T-helper 9 cell (primary cell): Measurements from ENCODE around the gene ZNF319.
"Not testable (repeated sequence)": the region's sequence is repeated elsewhere in the genome, so short reads cannot be mapped to it uniquely, and the experiment has no call there.

Experiments used
- DNase-seq: peaks from one replicate; pipeline ENCODE4 v3.0.0-alpha.2; 2020

Gene ZNF319

DNA sequence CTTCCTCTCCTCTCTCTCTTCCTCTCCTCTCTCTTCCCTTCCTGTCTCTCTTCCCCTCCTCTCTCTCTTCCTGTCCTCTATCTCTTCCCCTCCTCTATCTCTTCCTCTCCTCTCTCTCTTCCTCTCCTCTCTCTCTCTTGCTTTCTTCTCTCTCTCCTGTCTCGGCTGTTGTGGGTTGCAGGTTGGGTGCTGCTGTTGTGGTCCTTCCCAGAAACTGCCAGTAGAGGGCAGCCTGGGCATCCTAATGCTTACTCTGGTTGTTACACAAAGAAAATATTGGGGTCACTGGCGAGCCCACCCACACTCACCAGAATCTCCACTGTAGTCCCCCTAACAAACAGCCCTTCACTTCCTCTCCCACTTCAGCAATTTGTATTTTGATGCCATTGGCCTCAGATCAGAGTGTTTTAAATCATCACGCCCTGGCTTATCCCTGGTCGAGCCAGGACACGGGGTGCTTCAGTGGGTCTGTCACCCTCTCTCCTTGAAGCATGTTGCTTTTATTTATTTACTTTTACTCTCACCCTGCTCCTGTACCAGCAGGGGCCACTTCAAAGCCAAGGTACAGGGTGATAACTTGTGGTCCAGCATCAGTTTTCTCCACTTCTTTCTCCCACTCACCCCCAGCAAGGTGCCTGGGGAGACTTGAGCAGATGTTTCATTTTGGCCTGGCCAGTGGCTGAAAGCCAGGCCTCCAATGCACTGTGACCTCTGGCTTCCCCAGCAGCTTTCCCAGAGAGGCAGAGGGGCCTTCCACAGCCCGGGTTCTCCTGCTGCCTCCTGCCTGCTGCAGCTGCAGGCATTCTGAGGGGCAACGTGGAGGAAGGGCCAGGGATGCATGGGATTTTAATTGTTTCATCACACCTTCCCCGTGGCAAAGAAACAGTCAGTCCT is 20.4 kb upstream of the ZNF319 start:
- DNase-seq = peak; percentile 54

DNA sequence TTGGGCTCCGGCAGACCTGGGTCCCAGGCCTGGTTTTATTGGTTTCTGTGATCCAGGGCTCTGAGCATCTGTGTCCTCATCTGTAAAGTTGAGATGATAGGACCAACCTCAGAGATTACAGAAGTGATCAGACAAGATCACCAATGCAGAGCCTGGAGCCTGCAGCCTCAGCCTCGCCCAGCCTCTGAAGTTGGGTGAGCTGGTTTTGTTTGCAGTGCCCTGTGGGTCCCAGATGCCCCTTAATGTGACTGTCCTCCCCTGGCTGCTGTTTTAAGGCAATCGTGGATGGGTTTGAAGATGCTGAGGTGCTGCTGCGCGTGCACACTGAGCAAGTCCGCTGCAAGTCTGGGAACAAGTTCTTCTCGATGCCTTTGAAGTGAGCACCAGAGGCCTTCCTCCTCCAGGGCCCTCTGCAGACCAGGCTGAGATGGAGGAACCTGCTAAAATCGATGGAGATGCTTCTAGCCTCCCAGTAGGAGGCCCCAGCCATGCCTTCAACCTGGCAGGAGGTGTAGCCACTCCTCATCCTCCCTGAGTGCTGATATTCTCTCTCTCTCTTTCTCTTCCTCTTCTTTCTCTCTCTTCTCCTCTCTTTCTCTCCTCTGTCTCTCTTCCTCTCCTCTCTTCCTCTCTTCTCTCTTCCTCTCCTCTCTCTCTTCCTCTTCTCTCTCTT is 19.5 kb upstream of the ZNF319 start:
- DNase-seq = no peak

DNA sequence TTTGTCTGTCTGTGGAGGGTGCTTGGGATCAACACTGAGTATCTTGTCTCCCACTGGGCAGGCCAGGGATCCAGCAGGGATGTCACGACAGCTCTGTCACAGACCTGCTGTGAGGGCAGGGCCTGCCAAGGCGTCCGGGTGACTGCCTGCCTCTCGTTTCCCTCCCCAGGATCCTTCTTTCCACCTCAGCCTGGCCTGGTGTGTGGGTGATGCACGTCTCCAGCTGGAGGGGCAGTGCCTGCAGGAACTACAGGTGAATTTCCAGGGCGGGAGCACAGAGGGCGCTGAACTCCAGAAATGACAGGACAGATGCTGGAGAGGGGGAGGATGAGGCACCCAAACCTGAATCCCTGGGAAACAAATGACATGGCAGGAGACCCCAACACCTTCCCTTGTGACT is 18.3 kb upstream of the ZNF319 start:
- DNase-seq = no peak

DNA sequence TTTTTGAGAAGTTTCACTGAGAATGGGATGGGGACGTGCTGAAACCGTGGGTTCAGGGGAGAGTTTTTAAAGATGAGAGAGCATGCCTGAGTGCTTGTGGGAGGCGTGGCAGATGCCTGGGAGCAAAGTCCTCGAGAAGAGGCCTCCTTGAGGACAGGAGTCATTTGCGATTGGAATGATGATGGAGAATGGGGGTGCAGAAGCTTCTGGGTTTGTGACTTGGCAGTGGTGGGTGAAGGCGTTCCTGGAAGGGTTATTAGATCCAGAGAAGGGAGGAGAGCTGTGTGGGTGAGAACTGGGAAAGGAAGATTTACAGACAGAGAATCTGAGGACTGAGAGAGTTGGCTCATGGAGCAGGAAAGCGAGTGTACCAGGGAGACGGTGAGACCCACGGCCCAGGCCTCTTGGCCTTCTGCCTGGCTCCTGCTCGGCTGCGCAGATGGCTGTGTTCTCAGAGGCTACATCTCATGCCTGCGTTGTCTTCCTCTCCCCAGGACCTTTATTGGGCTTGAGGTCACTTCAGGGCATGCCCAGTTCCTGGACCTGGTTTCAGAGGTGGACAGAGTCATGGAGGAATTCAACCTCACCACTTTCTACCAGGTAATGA is 16.5 kb upstream of the ZNF319 start:
- DNase-seq = no peak

DNA sequence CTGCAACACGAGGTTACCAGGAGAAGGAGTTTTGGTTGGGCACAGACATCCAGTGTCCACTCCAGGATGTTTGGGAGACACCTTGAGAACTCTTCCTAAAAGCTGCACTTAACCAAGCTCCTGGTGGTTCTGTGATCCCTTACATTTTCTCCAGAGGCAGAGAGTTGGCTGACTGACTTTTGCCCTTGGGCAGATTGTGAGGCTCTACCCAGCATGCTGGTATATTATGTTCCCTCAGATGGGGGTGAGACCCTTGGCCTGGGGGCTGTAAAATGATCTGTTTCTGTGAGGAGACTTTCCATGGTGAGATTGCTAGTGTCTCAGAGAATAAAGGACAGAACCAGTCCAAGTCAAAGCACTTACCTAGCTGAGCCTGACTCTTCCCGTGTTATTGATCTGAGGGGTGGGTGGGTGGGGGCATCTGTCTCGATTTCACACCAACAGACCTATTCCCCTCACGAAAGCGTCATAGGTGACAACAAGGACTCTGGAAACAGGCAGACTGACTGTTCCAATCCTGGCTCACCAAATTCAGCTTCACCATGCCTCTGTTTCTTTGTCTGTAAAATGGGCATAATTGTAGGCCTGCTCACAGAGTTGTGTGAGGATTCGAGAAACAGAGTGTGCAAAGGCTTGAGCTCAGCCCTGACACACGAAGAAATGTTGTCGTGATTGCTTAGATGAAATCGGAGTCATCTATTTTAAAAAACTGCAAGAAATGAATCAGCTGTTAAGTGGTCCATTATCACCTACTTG is 12.9 kb upstream of the ZNF319 start:
- no peak for DNase-seq

DNA sequence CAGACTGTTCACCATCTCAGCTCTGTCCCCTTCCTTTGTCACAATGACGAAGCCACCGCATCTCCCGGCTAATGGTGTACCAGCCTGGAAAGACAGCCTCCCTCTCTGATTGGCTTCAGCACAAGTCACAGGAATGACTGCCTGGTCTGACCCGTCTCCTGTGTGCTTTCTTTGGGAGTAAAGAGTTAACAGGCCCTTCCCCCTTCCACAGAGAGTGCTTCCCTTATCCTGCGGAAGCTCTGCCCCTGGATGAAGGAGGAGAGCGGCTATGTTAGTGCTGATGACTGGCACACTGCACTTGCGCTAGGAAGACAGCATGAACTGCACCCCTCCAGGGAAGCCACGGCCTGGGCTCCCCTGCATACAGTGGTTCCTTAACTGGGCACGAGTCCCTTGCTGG is 12.0 kb upstream of the ZNF319 start:
- DNase-seq = no peak

DNA sequence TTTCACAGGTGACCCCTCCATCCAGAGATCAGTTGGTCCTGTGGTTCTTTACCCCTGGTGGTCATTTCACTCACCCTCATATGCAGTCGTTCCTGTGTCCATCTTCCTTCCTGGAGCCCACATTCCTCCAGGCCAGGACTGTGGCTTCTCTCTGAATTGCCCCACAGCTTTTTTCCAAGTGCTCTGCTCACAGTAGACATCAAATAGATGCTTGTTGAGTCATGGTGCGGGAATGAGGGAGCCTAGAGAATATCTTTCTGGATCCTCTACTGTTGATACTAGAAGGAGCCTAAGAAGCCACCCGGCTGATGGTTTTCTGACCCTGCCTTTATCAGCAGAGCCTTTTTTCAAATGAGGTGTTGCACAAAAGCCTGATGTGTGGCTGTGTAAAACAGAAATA is 11.2 kb upstream of the ZNF319 start:
- DNase-seq = no peak

DNA sequence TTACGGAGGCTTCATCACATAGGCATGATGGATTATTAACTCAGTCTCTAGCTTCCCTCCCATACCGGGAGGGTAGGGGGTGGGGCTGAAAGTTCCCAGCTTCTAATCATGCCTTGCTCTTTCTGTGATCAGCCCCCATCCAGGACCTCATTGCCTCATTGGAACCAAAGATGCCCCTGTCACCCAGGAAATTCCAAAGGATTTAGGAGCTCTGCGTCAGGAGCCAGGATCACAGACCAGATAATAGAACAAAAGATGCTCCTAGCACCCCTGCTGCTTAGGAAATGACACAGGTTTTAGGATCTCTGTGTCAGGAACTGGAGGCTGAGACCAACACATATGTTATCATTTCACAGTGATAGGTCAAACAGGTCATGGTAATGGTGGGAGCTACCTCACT is 10.4 kb upstream of the ZNF319 start:
- DNase-seq = no peak

DNA sequence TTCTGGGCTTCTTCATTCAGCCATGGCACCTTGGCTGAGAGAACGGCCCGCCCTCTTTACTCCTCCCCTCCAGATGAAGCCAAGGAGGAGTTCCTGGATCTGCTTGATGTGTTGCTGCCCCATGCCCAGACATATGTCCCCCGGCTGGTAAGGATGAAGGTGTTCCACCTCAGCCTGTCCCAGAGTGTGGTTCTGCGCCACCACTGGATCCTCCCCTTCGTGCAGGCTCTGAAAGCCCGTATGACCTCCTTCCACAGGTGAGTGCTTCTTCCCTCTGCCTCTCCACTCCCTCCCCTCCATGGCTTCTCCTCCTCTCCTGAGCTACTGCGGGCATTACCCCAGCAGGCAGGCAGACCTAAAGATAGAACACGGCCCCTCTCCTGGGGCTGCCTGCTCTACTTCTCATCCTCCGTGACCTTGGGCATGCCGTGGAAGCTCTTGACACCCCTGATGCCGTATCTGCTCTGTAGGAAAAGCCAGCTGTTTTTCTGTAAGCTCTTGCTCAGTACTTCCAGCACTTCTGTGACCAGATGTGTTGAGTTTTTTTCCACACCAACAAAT is 9.5 kb upstream of the ZNF319 start:
- no peak for DNase-seq

DNA sequence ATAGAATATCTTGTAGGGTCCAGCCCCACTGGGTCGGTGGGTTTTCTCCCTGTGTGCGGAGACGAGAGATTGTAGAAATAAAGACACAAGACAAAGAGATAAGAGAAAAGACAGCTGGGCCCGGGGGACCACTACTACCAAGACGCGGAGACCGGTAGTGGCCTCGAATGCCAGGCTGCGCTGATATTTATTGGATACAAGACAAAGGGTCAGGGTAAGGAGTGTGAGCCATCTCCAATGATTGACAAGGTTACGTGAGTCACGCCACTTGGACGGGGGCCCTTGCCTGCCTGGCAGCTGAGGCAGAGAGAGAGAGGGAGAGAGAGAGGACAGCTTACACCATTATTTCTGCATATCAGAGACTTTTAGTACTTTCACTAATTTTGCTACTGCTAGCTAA is 4.3 kb upstream of the ZNF319 start:
- DNase-seq = not testable (repeated sequence)

DNA sequence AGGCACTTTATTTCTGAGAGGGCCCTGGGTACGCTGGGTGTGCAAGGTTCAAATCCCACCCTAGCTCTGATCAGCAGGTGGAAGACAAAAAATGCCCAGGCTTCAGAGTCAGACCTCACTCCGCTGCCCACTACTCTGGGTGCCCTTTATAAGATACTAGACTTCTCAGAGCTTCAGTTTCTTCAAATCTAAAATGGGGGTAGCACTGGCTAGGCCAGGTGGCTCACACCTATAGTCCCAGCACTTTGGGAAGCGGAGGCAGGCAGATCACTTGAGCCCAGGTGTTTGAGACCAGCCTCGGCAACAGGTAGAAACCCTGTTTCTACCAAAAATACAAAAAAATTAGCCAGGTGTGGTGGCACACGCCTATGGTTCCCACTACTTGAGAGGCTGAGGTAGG is 2.5 kb upstream of the ZNF319 start:
- DNase-seq = no peak

DNA sequence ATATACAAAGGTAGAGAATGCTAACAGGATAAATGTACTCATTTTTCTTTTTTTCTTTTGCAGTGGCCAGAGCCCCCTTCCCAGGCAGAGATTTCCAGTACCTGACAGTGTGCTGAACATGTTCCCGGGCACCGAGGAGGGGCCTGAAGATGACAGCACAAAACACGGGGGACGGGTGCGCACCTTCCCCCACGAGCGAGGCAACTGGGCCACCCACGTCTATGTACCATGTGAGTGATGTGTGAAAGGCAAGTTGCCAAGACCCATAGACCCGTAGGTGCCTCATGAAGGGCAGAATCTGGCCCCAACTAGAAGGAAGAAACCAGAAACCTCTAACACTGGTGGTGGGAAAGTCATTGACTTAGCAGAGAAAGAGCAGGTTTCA is 1.9 kb upstream of the ZNF319 start:
- no peak for DNase-seq

DNA sequence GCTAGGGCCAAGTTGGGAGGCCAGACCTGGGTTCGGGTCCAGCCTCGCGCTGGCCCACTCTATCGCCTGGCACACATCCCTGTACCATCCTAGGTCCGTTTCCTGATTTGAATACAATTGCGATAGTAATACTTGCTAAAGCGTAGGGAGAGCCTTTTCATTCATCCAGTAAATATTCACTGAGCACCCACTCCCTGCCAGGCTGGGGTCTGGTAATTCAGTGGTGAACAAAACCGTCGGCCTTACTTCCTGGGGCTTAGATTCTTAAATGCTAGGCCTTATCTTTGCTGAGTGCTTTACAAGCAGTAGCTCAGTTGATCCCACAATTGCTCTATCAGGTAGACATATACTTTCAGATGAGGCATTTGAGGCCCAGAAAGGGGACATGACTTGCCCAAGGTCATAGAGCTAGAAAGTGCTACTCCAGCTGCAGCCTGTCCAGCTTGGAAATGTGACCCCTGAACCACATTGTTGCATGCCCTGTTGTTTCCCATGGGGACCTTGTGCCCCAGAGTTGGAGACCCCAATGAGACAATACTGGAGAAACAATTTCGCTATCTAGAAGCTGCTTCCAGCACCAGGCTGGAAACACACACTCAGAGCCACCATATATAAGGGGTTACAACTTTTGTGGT is 1.4 kb upstream of the ZNF319 start:
- no peak for DNase-seq

DNA sequence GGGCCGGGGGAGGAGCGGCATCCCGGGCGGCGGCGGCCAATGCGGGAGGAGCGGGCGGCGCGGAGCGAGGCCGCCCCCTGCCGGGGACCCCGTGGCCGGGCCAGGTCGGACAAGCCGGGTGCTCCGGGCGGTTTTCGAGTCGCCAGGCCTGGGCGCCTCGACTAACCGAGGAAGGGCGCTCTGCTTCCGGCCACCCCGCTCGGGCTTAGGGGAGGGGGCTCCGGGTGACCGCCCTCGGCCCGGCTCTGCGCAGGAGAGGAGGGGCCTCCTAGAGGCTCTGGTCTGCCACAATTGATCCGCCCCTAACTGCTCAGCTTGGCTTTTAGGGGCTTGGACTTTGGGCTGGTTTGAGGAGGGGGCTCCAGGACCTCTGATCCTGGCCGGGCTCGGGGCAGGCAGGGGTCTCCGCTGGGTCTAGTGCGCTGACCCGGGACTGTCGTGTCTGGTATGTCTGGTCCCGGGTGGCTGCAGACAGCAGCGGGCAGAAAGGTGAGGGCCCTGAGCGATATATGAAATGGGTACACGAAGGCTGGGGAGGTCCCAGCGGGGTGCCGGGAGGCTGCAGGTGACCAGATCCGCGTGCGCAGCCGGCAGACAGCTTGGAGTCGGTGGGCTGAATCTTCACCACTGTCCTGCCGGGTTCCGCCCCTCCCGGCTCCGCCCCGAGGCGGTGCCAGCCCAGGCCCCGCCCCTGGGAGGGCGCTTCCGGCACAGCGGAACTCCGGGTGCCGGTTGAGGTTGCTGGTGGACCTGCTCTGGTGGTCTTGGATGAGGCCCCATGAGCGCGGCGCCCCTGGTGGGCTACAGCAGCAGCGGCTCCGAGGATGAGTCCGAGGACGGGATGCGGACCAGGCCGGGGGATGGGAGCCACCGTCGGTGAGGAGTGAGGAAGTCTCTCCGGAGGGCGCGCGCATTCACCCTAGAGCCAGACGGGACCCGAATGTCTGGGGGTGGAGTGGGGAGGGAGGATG is 519 bp upstream of the ZNF319 start, which contains the start of gene USB1:
Gene USB1 (plus strand): TSS at position 702 of the 971 bp plus-strand sequence. CDS start 77 bp downstream, at position 779.
- peak; percentile 79 for DNase-seq

DNA sequence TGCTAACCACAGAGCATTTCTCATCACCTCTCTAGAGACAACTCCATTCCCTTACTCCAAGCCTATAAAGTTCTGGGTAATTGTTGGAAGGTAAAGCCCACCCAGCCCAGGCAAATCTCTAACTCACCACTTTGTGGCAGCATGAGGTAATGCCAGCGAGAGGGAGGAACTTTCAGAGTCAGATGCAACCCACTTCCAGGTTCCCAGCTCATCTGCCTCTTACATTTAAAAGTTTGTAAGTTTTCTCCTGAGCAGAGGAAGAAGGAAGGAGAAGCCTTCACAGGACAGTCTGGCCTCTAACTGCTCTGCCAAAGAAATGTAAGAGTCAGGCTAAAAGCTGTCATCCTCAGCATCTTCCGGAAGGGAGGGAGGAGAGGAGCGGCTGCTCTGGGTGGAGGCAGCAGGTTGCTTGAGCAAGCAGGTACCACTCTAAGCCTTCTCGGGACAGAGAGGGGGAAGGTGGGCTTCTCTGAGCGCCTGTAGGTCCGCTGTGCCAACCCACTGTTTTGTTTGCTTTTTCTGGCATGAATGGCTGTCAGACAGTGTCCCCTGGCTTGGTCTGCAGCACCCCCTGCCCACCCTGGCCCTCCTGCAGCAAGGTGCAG is 1.0 kb downstream of the ZNF319 start:
- no peak for DNase-seq

DNA sequence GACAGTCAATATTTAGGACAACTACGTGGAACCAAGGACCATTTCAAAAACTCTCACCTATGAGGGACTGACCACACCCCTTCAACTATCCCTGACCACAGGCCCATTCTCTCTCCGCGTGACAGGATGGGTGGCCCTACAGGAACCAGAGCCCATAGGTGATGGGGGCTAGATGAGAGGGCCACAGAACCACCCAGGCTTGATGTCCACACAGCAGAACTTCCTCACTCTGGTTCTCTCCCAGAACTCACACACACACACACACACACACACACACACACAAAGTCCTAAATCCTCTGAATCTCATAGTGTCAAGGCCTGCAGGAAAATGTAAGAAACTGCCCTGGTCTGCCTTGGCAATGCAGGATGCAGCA is 1.5 kb downstream of the ZNF319 start:
- DNase-seq = no peak

DNA sequence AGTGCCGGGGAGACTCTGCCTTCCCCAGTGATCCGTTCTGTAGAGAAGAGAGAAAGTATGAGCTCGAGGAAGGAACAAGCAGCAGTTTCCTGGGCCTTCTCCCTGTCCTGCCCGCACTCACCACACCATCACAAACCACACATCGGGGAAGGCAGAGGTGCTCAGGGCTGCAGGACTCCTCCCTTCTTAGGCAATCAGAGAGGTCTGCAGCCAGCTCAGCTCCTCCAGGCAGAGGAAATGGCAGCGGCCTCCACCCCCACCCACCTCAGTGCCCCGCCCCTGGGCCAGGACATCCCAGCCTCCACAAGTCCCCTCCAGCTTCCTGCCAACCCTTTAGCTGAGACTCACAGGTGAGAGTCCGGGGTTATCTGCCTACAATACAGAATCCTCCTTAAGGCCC is 2.0 kb downstream of the ZNF319 start:
- peak; percentile 49 for DNase-seq

DNA sequence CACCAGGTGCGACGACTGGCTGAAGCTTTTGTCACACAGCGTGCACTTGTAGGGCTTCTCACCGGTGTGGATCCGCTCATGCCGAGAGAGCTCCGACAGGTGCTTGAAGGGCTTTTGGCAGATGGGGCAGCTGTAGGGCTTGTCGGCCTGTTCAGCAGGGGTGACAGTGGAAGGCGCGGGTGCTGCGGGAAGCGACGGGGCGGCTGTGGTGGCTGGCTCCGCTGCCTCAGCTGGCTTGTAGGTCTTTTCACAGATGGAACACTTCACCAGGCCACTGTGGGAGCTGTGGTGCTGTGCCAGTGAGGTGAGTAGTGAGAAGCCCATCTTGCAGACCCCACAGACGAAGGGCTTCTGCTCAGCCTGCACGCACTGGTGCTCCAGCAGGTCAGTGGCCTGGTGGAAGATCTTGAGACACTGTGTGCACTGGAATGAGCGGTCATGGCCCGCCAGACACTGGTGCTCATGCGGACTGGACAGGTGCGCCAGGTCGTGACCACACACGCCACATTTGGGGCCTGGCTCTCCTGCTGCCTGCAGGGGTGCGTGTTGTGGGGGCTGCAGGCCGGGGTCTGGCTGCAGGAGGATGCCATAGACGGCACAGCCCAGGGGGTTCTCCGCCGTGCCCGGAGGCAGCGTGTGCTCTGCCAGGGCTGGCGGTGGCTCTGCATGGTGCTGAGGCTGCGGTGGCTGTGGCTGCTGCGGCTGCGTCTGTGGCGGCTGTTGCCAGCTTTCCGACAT is 2.8 kb downstream of the ZNF319 start:
- no peak for DNase-seq

DNA sequence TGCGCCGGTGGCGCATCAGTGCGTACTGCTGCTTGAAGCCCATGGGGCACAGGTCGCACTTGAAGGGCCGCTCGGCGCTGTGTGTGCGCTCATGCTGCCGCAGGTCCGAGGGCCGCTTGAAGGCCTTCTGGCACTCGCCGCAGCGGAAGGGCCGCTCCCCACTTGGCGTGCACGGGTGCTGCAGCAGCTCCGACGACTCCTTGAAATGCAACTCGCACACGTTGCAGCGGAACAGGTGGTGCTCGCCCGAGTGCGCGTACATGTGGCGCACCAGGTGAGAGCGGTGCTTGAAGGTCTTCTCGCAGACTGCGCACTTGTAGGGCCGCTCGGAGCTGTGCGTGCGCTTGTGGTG is 3.3 kb downstream of the ZNF319 start:
- no peak for DNase-seq
